Fibroblast of pulmonary artery (primary cell): ENCODE results near the gene MYLK.

Experiments
- DNase-seq: peaks from one replicate; pipeline ENCODE4 v3.0.0-alpha.2; 2010; ENCODE audit warnings: low read depth
- H3K4me3 ChIP-seq: replicated peaks from 2 replicates; pipeline ENCODE4 v1.5.1; 2011; ENCODE audit warnings: low read depth, mild to moderate bottlenecking, control low read depth, low read length, moderate library complexity
- TF ChIP-seq, protein P1 (sequence below): IDR thresholded peaks from 2 replicates; pipeline ENCODE4 v1.5.1; 2011; ENCODE audit warnings: mild to moderate bottlenecking, control low read depth, low read length, inconsistent platforms; ENCODE audit errors: missing control alignments

MYLK gene

DNA sequence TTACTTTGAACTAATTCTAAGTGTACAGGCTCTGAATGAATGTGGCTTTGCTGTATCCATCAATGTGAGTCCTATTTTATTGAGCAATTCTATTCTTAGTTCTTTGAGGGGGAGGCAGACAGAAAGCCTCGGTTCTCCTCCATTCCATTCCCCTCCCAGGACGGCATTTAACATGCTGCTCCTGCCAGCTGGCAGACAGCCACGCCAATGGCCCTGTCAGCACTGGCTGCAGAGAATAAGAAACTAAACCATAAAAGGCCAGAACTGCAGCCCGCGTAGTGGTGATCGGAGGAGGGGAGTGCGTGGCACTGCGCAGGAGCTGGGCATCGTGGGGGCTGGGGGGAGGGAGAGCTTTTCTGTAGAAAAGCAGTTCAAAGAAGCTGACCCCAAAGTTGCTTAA, 223.2 kb downstream of the MYLK start:
- DNase-seq, result peak; percentile 99
- H3K4me3 ChIP-seq, result no peak overlapping the region
- TF ChIP-seq, protein P1, sequence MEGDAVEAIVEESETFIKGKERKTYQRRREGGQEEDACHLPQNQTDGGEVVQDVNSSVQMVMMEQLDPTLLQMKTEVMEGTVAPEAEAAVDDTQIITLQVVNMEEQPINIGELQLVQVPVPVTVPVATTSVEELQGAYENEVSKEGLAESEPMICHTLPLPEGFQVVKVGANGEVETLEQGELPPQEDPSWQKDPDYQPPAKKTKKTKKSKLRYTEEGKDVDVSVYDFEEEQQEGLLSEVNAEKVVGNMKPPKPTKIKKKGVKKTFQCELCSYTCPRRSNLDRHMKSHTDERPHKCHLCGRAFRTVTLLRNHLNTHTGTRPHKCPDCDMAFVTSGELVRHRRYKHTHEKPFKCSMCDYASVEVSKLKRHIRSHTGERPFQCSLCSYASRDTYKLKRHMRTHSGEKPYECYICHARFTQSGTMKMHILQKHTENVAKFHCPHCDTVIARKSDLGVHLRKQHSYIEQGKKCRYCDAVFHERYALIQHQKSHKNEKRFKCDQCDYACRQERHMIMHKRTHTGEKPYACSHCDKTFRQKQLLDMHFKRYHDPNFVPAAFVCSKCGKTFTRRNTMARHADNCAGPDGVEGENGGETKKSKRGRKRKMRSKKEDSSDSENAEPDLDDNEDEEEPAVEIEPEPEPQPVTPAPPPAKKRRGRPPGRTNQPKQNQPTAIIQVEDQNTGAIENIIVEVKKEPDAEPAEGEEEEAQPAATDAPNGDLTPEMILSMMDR, result no peak

GRCh38 chr3:123660141-123660675, 223.9 kb downstream of the MYLK start:
- TF ChIP-seq, protein P1, result no peak
- H3K4me3 ChIP-seq, result no peak overlapping the region
- DNase-seq, result no peak

GRCh38 chr3:123658852-123659206, 225.3 kb downstream of the MYLK start:
- TF ChIP-seq, protein P1, result no peak
- no peak overlapping the region for H3K4me3 ChIP-seq
- DNase-seq, result no peak

DNA sequence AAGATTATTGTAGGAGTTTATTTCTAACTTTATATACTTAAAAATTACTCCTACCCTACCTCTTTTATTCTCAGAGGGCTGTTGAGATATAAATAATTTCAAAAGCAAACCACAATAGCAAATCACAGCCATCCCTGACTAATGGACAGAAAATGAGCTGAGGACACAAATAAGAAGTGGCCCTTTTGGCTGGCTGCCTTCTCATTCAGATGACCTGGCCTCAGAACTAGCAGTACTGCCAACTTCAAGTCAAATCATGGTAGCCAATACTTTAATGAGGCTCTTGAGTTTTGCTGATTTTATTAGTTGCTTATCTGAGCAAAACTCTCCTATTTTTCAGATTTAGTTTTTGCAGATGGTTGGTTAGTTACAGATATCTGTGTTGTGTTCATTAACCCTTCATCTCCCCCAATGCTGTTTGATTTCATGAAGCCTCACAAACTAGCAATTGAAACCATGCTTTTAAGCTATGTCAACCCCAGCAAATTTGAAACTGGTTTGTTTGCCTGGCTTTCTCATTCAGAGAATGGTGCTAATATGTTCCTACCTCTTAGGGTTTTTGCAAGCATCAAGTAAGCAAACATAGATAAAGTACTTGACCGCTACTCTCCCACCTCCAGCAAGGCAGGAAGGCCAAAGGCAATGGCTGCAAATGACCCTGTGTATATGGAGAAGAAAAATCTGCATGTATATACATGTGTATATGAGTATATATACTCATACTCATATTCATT, 225.8 kb downstream of the MYLK start:
- TF ChIP-seq, protein P1, result no peak
- DNase-seq, result peak; percentile 83

DNA sequence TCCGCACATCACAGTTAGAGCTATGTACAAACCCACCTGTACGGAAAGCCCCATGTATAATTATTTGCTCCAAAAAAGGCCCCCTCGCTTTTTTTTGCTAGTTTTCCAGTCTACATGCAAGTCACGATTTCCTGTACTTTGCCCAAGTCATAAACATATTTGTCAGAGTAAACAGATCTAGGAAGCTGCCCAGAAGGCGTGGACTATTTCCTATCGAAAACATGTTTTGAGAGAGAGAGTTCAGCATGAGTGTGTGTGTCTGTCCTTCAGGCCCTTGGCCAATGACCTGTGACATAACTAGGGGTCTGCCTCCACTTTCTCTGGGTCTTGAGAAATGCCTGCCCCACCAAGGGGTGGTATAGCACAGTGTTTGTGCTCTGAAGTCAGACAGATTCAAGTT, 226.6 kb downstream of the MYLK start:
- H3K4me3 ChIP-seq, result no peak overlapping the region
- DNase-seq, result peak; percentile 30
- TF ChIP-seq, protein P1, result no peak

More for the DNA sequence above, 225.8 kb downstream of the MYLK start:
- H3K4me3 ChIP-seq, result no peak overlapping the region

DNA sequence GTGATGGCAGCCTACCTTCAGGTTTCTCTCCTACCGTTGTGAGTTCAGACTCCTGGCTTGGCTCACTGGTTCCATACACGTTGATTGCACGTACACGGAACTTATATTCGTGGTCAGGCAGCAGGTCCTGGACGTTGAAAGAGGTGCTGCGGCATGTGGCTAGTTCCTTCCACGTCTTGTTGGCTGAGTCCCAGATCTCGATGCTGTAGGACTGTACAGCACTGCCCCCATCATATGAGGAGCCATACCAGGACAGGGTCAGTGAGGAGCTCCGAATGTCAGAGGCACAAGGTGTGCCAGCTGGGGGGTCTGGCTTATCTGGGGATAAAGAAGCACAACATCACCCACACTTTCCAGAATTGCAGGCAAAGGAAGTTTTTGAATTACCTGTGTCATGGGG, 227.0 kb downstream of the MYLK start:
- TF ChIP-seq, protein P1, result no peak
- DNase-seq, result no peak
- no peak overlapping the region for H3K4me3 ChIP-seq

GRCh38 chr3:123656691-123657090, 227.4 kb downstream of the MYLK start:
- DNase-seq, result no peak
- TF ChIP-seq, protein P1, result no peak
- H3K4me3 ChIP-seq, result no peak overlapping the region
